HG02623 (cell line): ENCODE measurements around the gene KIAA1328.
"Not testable (repeated sequence)": the region's sequence is repeated elsewhere in the genome, so short reads cannot be mapped to it uniquely, and the experiment has no call there.

Experiments used
- ATAC-seq: cut with Tn5 transposase; IDR thresholded peaks from one replicate; pipeline ENCODE4 v1.9.1; 2021; ENCODE audit warnings: moderate library complexity; ENCODE audit not compliant: unreplicated experiment

The KIAA1328 gene

GRCh38 chr18:36879796-36880195 lies 50.9 kb downstream of the KIAA1328 start:
- ATAC-seq = not testable (repeated sequence)

- no peak for ATAC-seq
These were observed 57.1 kb downstream of the KIAA1328 start for GRCh38 chr18:36885981-36886380.

DNA sequence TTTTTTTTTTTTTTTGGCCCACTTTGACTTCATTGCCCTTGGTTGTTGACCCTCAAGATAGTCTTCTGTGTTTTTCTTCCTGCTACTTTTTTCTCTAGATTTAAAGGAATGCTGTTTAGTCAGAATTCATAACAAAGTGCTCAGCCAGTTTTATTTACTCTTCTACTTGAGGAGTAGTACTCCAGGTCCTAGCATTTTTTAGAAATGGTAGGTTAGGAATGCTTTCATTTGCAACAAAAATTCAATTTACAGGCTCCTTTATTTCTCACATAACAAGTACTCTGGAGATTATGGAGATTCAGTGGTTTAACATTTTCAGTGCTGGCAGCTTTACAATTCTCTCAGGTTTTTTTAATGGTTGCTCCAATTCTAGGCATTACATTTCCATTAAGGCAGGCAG lies 58.2 kb downstream of the KIAA1328 start:
- no peak for ATAC-seq

GRCh38 chr18:36887864-36888263 lies 58.9 kb downstream of the KIAA1328 start:
- no peak for ATAC-seq

DNA sequence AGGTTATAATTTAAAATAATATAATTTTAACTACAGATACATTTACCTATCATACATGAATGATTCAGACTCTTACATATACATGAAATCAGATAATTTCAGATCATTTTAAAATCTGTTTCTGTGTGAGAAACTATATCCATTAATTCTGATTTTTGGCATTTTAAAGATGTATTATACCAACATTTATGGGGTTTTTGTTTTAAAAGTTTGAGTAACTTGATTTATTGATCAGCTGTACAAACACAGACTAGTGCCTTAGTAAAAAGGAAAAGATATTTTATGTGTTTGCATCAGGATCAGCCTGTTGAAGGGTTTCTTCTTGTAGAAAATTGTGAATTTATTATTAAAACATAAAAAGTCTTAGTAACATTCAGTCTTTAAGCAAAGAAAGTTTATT lies 59.9 kb downstream of the KIAA1328 start:
- no peak for ATAC-seq

DNA sequence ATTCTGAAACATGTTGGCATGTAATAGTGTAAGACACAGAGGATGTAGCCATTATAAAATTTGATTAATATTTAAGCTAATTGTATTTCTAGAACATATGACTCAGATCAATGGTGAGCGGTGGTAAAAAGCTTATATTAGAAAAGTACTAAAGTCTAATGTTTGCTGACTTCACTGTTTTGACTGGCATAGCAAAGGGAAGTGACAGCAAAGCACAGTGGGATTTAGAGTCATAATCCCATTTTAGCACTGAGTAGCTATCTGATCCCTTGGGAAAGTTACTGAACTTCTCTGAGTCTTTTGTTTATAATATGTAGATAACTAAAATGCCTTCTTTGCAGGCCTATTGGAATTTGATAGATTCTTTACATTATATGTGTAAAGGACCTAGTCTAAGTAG lies 60.4 kb downstream of the KIAA1328 start:
- no peak for ATAC-seq

DNA sequence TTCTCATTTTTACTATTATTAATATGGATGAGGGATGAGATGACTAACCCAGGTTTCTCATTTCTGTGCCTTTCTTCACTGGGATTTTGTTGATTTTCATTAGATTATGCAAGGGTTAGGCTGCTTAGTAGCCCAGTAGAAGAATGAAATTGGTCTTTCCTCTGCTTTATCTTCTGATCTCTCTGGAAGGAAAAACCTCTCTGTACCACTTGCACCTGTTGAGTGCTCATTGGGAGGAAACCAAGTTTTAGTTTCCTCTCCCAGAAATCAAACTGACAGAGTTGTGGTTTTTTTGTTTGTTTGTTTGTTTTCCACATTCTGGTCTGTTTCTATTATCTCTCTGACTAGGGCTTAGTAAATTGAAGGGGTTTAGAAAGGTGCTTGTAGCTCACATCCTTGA lies 60.8 kb downstream of the KIAA1328 start:
- ATAC-seq = no peak

DNA sequence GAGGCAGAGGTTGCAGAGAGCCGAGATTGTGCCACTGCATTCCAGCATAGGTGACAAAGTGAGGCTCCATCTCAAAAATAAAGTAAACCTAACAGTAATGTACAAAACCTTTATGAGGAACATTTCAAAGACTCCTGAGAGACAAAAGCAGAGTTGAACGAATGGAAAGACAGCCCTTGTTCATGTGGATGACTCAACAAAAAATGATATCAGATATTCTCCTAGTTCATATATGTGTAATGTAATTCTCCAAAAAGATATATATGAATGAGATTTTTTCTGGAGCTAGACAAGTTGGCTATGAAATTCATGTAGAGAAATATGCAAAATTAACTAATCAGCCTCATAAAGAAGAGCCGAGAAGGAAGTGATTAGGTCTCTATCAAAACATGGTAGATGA lies 61.7 kb downstream of the KIAA1328 start:
- ATAC-seq = no peak

GRCh38 chr18:36893227-36893626 lies 64.3 kb downstream of the KIAA1328 start:
- ATAC-seq = no peak

- no peak for ATAC-seq
These were observed 66.7 kb downstream of the KIAA1328 start for GRCh38 chr18:36895606-36896005.

DNA sequence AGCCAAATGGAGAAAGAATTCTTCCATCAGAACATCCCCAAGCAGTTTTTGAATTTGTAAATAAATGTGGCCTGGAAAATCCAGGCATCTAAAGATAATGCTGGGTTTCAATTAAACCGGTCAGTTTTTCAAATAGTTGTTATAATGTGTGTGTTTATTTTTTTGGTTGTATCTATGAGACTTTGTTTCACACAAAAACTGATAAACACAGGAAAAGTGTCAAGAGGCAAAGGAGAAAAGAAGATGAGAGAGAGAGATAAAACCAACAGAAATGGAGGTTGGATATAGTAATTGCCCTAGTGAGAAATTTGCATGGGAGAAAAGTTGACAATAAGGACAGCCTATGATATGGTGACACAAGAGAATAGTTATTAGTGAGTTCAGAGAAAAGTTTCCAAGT lies 68.3 kb downstream of the KIAA1328 start:
- ATAC-seq = no peak

DNA sequence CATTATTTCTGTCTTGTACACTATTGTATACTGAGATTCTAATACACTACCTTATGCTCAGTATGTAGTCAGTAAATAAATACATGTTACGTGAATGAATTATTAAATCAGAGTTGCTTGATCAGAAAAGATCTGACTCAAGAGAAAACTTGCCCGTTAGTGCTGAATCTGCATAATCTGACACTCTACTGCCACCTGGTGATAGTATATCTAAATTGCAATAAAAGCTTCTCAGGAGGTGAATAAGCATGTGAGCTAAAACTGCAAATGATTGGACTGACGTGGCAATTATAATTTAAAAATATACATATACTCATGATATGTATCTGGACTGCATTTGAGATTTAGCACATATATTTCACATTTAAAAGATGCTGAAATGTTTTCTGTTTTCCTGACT lies 70.4 kb downstream of the KIAA1328 start:
- ATAC-seq = no peak

DNA sequence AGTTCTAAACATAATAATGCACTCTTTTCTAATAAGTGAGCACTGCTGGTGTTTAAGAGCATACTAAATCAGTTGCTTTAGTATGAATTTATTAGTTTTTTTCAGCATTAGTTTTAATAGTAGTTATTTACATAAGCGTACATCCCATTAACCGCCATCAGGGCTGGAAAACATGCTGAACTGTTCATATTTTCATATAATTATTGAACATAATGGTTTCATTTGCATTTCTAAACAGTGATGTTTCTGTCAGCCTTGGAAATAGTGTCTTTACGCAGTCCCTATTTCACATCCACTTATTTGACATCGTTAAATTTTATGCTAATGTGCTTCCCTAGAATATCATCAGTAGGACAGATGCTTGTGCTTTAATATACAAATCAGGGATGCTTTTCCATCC lies 71.5 kb downstream of the KIAA1328 start:
- no peak for ATAC-seq

GRCh38 chr18:36901277-36901701 lies 72.4 kb downstream of the KIAA1328 start:
- no peak for ATAC-seq

DNA sequence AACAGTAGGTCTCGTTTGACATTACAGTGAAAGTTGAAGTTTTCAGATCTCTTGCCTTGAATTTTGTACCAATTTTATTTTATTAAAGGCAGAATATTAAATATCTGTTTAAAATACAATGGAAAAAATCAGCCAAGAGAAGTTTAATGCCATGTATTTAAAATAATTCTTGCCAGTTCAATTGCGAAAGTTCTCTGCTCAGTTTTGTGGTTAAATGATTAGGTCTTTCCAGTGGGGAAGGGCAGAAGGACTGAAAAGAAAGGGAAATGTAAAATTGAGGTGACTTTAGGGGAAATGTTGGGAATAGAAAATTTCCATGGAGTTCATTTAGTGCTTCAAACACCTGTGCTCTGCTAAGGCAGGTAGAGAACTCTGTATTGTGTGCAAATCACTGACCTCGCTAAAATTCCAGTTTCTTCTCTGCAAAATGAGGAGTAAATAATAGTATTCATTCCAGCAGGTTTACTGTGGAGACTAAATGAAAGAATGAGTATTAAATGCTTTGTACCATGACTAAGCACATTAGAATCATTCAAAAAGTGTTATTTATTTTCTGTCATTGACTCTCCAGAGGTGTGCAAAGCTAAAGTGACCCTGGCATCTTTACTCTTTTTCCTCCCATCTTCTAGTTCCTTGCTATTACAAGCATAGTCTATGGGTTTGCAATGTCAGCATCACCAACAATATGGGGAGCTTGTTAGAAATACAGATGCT lies 74.4 kb downstream of the KIAA1328 start:
- ATAC-seq = no peak

DNA sequence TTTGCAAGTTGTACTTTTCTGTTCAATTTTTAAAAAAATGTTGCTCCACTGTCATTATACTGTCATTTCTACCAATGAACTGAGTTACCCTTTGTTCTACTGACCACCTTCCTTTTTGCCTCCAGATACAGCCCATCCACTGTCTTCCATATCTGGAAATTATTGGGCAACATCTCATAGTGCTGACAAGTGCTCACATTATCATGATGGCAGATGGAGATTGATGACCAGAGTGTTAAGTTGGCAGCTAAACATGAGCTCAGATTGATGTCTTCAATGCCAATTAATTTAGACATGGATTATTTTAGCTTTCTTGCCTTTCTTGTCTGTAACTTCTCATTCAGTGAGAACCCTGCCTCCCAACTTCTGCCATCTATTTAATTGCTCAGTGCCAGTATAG lies 76.6 kb downstream of the KIAA1328 start:
- no peak for ATAC-seq

GRCh38 chr18:36909282-36909681 lies 80.4 kb downstream of the KIAA1328 start:
- ATAC-seq = not testable (repeated sequence)

GRCh38 chr18:36912887-36913286 lies 84.0 kb downstream of the KIAA1328 start:
- ATAC-seq = no peak

GRCh38 chr18:36917907-36918306 lies 89.0 kb downstream of the KIAA1328 start:
- no peak for ATAC-seq

- ATAC-seq = no peak
These were observed 100.7 kb downstream of the KIAA1328 start for GRCh38 chr18:36929601-36930000.

GRCh38 chr18:36931106-36931505 lies 102.2 kb downstream of the KIAA1328 start:
- ATAC-seq = no peak

GRCh38 chr18:36933552-36933951 lies 104.6 kb downstream of the KIAA1328 start:
- no peak for ATAC-seq

- no peak for ATAC-seq
These were observed 106.0 kb downstream of the KIAA1328 start for GRCh38 chr18:36934884-36935283.
